HG03159 (cell line): Measurements from ENCODE around the gene RAD51B.

Experiments used
- ATAC-seq: cut with Tn5 transposase; IDR thresholded peaks from one replicate; pipeline ENCODE4 v1.9.1; 2021; ENCODE audit warnings: mild to moderate bottlenecking, moderate library complexity; ENCODE audit not compliant: unreplicated experiment

RAD51B gene

GRCh38 chr14:68574461-68574860 lies 754.9 kb downstream of the RAD51B start:
- ATAC-seq: no peak

- no peak for ATAC-seq
Measured at GRCh38 chr14:68574906-68575305, 755.3 kb downstream of the RAD51B start.

GRCh38 chr14:68575426-68575825 lies 755.8 kb downstream of the RAD51B start:
- no peak for ATAC-seq

- no peak for ATAC-seq
Measured at GRCh38 chr14:68576031-68576430, 756.5 kb downstream of the RAD51B start.

- no peak for ATAC-seq
Measured at GRCh38 chr14:68576496-68577244, 757.1 kb downstream of the RAD51B start.

GRCh38 chr14:68577802-68578541 lies 758.4 kb downstream of the RAD51B start:
- no peak for ATAC-seq

GRCh38 chr14:68578597-68578996 lies 759.0 kb downstream of the RAD51B start:
- no peak for ATAC-seq

- no peak for ATAC-seq
Measured at GRCh38 chr14:68580096-68580645, 760.6 kb downstream of the RAD51B start.

GRCh38 chr14:68580671-68581070 lies 761.1 kb downstream of the RAD51B start:
- no peak for ATAC-seq

GRCh38 chr14:68583548-68584280 lies 764.1 kb downstream of the RAD51B start:
- ATAC-seq: no peak

GRCh38 chr14:68584786-68585185 lies 765.2 kb downstream of the RAD51B start:
- ATAC-seq: no peak

GRCh38 chr14:68585690-68586089 lies 766.1 kb downstream of the RAD51B start:
- no peak for ATAC-seq

- ATAC-seq: no peak
Measured at GRCh38 chr14:68586896-68587751, 767.5 kb downstream of the RAD51B start.

GRCh38 chr14:68587931-68588330 lies 768.4 kb downstream of the RAD51B start:
- no peak for ATAC-seq

GRCh38 chr14:68589447-68590200 lies 770.0 kb downstream of the RAD51B start:
- no peak for ATAC-seq

GRCh38 chr14:68590201-68590522 lies 770.6 kb downstream of the RAD51B start:
- no peak for ATAC-seq

GRCh38 chr14:68591786-68592185 lies 772.2 kb downstream of the RAD51B start:
- ATAC-seq: no peak

- no peak for ATAC-seq
Measured at GRCh38 chr14:68592948-68593556, 773.5 kb downstream of the RAD51B start.

- no peak for ATAC-seq
Measured at GRCh38 chr14:68593806-68594536, 774.4 kb downstream of the RAD51B start.
